NCI-H526 treated with DMSO at 0.1 percent for 48 hours (cell line): ENCODE data around the gene KCNQ2.

Experiments used
- DNase-seq: peaks from one replicate; lab custom pipeline; 2025; lab: John Stamatoyannopoulos, UW

Gene KCNQ2

DNA sequence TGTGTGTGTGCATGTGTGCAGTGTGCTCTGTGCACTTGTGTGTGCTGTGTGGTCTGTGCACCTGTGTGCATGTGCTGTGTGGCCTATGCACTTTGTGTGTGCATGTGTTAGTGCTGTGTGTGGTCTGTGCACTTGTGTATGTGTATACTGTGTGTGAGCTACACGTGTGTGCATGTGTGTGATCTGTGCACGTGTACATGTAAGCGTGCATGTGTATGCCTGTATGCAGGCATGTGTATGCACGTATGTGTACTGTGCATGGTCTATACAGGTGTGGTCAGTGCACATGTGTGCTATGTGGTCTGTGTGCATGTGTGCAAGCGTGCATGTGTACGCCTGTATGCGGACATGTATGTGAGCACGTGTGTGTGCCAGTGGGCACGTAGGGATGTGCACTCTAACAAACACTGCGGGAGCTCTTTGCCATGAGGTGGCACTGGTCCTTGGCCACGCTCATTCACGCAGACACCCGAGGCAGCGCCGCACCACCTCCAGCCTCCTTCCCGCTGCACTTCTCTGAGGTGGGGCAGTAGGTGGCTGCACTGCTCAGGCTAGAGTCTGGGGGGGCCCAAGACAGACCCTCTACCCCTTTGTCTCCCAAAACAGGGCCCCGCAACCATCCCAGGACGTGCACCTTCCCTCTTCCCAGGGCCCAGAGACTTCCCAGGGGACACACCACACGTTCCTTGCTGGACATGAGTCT, 68.9 kb downstream of the KCNQ2 start:
- no peak for DNase-seq

DNA sequence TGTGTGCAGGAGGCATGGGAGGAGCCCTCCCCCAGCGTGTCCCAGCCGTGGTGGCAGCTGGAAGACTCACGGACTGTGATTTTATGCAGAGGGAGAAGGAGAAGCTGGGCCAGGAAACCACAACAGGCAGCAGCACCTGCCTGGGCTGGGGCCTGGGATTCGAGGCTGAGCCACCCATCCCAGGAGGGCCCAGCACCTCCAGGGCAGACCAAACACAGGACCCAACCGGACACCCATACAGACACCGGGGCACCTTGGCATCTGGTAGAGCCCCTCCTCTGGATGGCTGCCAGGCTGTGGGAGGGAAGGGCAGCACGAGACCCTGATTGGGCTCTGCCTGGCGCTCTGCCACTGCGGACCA, 69.6 kb downstream of the KCNQ2 start:
- no peak for DNase-seq

DNA sequence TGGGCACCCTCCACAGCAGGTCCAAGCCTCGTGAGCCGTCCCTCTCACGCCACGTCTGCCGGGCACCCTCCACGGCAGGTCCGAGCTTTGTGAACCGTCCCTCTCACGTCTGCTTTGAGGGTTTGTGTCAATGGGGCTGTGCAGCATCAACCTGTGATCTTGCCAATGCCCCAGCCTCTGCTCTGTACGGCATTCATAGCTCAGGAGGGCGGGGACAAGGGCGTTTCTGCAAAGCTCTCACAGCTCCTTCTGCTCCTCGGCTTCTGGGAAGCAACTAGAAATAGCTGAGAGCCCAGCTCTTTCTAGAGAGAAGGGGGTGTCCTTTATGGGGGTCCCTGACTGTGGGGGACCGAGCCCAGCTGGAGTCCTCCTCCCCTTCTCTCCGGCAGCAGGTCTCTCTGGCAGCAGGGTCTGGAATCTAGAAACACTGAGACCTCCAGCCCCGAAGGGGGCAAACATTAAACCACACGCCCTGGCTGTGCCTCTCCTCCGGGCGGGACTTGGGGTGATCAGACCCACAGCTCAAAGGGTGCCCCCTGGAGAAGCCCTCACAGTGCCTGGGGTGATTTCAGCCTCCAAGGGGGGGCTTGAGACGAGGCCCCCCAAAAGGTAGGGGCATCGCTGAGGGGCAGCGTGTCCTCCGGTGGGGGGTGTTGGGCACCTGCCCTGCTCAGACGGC, 70.1 kb downstream of the KCNQ2 start:
- no peak for DNase-seq

DNA sequence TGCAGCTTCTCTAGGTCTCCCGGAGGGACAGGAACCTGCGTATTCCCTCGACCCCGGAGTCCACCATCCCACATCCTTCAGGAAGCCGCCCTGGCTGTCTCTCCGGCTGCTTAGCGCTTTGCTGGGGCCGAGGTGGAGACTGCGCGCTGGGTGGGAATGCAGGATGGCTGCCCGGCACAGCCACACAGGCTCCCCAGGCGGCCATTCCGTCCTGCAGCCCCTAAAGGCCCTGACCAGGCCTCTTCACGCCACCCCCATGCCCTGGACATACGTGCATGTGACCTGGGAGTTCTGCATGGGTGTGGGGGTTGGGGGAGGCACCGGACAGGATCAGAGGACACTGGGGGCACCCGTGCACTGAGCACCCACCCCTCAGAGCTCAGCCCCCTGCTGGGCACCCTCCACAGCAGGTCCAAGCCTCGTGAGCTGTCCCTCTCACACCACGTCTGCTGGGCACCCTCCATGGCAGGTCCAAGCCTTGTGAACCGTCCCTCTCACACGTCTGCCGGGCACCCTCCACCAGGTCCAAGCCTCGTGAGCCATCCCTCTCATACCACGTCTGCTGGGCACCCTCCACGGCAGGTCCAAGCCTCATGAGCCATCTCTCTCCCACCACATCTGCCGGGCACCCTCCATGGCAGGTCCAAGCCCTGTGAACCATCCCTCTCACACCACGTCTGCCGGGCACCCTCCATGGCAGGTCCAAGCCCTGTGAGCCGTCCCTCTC, 70.9 kb downstream of the KCNQ2 start:
- DNase-seq, result no peak

DNA sequence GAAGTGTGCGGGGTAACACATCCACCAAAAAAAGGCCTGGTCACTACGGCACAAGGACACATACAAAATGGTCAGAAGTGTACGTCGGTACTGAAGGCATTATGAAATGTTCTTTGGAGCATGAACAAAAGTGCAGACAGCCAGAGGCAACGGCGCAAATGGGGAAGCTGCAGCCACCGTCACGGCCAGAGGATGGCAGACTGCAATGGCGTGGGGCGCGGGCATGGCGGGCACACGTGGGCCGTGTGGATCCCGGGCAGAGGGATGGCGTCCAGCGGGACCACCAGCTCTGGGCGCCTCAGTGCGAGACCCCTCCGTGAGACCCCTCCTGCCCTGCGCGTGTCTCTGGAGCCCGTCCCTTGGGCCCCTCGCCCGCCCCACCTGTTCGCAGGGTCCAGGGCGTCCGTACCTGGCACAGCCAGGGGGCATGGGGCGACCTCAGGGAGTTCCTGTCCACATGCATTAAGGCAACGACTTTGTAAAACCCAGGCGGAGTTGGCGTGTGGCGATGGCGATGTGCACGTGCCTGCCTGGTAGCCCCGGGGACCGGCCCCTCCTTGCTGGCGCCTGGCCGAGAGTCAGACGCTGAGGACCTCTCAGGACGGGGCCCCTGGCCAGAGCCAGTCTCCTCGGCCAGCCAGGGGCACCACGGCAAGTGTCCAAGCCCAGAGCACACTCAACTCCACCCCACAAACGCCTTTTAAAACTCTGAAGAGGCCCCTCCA, 71.8 kb downstream of the KCNQ2 start:
- no peak for DNase-seq

DNA sequence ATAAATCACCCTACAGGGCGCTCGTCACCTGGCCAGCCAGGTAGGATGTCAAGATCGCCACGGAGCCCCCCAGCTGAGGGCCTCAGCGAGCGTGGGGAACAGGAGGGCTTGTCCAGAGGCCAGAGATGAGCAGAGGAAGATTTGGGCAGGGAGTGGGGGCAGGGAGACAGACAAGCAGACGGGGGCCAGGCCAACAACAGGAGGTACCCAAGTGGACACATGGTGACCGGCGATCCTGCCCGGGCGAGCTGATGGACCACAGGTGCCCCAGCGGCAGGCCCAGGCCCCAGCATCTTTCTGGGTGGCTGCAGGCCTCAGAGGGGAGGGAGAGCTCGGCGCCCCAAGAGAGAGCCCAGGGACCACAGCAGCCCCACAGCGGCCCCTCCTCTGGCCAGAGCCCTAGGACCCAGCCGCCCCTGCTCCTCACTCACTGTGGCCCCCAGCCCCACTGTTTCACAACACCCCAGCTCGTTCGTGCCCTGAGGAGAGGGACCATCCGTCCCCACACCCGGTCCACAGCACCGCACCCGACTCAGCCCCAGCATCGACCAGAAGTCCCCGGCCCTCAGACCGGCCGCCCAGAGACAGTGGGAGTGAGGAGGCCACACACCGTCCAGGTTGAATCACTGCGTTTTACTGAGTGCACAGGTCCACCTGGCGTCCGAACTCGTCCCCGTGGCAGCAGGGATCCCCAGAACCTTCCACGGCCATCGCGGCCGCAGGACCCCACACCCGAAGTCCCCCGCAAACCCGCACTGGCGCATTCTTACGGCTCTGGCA, 72.7 kb downstream of the KCNQ2 start:
- DNase-seq, result no peak

DNA sequence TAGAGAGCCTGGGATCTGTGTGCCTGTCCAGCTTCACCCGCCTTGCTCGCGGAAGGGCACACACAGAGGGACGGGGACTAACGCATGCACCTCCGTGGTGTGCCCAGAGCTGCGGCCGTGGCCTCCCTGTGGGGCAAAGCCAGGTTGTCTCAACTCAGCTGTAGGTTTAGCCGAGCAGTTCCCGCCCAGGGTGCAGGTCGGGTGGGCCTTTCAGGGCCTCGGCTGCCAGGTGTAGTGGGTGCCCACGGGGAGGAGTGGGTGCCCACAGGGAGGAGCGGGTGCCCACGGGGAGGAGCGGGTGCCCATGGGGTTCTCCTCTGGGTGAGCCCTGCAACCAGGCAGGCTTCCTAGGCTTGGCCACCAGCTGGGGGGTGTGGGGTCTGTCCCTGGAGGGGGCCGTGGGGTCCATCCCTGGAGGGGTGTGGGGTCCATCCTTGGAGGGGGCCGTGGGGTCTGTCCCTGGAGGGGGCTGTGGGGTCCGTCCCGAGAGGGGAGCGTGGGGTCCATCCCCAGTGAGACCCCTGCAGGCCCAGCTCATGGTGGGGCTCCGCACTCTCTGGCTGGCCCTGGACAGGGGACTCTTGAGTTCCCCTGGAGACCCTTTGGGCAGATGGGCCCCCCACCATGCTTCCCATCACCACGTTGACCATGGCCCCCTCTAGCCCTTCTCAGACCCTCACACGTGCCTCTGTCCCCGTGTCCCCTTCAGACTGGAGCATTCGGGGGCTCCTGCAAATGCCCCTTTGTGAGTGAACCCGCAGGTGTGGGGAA, 73.5 kb downstream of the KCNQ2 start:
- DNase-seq, result no peak

DNA sequence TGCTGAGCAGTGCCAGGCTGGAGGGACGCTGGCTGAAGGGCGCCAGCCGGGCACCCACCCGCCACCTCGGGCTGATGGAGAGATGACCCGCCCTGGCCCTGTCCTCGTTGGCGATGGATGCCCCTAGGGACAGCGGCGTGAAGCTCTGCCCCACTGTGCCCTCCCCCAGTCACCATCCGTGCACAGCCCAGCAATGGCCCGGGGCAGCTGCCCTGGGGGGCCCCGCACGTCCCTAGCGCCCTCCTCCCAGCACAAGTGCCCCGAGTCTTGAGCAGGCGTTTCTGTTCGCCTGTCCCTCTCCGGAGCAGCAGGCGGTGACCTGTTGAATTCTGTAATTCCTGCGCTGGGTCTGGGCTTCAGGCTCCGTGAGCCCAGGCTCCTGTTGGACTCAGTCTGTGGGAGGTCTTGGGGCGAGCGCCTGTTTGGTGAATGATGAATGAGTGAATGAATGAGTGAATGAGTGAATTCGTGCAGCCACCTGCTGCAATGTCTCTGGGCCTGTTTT, 74.5 kb downstream of the KCNQ2 start:
- no peak for DNase-seq

DNA sequence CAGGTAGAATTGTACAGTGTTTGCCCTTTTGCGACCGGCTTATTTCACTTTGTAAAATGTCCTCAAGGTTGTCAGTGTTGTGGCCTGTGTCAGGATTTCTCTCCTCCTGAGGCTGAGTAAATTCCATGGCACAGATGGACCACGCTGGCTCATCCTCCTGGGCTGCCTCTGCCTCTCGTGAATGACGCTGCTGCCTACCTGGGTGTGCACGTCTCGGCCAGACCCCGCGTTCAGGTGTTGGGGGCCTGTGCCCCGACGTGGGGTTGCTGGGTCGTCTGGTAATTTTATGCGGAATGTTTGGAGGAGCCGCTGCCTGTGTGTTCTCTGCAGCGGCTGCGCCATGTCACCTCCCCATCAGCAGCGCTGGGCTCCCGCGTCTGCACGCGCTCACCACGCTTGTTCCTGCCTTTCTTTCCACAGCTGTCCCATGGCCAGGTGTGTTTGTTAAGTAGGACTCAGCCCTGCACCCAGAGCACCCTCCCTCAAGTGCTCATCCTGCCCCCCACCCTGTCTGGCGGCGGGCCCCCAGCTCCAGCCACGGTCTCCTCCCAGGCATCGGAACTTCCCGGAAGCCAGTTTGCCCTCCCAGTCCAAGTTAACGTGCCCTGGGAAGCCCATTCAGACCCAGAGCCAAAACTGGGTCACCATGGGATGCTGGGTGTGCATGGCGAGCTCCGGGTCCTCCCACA, 75.2 kb downstream of the KCNQ2 start:
- DNase-seq, result no peak

DNA sequence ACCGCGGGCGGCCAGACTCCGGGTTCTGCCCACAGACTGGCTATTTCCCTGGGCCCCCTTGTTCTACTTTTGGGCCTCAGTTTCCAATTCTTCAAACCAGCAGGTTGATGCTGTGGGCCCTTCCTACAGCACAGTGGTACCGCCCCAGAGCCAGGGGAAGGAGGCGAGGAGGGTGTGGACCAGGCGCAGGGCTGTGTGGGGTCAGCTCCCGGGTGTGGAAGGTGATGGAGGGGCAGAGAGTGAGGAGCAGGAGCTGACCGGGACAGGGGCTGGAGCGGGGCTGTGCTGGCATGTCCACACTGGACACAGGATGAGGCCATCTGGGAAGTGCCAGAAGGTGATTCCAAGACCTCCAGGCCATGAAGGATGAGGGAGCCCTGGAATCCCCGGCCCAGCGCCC, 76.2 kb downstream of the KCNQ2 start:
- no peak for DNase-seq

DNA sequence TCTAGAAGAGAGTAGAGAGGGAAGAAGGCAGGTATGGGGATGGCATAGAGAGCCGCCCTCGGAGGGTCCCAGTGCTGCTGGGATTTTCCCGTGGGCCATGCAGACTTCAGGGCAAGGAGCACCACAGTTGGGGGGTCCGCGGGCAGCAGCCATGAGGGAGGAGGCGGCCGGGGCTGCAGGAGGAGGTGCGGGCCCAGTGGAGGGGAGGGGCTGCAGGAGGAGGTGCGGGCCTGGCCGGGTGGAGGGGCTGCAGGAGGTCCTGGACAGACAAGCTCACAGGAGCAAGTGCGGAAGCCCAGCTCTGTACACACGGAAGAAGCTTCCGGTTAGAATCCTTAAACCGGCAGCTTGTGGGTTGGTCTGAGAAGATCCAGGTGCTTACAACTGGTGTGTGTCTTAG, 76.7 kb downstream of the KCNQ2 start:
- DNase-seq, result no peak

DNA sequence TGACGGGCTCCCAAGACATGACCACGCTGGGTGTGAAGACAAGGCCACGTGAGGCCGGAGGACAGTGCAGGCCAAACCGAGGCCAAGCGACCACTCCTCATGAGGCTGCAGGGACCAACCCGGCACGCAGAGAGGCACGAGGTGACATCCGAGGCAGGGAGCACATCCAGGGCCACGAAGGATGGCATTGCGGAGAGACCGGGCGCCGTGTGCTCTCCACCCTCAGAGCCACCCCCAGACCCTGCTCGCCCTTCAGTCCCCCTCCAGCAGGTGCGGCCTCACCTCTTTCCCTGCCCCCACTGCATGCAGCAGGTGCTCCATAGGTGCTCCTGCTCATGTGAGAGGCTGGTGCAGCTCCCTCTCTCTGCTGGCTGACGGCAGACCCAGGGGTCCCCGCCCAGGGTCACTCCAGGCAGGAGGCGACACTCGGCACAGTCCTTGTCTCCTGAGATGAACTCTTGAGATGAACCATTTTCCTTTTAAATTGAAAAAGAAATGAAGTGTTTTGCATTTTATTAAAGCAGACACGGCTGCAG, 77.5 kb downstream of the KCNQ2 start:
- DNase-seq, result no peak

DNA sequence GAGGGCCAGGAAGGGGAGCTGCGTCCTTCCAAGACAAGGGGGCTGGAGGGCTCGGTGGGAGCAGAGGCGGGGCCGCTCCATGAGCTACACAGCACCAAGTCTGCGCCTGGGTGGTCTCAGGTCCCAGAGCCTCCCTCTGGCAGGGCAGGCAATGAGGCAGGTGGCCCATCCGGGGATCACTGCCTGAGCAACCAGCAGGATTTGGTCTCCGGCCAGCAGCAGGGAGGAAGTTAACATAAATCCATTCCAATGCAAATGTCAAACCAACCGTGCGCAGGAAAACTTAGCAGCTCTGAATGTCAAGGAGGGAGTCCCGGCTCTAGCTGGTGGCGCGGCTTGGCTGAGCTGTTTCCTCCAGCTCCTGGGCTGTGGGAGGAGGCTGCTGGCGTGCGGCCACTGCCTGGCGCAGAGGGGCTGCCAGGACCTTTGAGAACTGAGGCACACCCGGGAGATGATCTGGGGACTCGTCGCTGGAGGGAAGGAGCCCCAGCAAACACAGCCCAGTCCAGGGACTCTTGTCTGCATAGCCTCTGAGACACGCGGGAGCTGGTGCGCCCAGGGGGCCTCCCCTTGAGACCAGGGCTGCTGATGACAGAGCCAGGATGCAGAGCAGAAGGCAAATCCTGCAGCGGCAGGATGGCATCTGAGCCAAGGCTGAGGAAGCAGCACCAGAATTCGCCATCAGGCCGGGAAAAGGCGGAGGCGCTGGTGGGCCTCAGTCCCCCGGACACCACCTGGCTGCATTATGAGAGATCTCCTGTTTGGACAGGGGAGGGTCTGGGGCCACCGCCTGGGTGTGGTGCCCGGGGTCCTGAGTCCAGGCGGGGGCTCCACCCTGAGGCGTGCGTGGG, 78.2 kb downstream of the KCNQ2 start:
- DNase-seq, result peak; percentile 81

DNA sequence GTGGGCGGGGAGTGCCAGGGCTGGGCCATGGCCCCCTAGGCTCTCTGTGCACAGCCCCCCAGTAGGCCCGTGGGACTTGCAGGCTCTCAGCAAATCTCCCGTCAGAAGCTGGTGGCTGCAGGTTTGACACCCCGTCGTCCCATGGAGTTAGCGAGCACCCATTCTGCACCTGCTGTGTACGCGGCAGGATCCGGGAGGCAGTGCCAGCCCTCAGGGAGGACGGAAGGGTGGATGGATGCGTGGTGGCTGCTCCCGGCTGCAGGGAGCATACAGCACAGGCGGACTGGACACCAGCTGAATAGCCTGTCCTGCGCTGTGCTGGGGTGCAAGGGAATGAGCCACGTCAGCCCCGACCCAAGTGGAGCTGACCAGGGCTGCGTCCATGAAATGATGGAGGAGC, 78.9 kb downstream of the KCNQ2 start:
- DNase-seq, result no peak

DNA sequence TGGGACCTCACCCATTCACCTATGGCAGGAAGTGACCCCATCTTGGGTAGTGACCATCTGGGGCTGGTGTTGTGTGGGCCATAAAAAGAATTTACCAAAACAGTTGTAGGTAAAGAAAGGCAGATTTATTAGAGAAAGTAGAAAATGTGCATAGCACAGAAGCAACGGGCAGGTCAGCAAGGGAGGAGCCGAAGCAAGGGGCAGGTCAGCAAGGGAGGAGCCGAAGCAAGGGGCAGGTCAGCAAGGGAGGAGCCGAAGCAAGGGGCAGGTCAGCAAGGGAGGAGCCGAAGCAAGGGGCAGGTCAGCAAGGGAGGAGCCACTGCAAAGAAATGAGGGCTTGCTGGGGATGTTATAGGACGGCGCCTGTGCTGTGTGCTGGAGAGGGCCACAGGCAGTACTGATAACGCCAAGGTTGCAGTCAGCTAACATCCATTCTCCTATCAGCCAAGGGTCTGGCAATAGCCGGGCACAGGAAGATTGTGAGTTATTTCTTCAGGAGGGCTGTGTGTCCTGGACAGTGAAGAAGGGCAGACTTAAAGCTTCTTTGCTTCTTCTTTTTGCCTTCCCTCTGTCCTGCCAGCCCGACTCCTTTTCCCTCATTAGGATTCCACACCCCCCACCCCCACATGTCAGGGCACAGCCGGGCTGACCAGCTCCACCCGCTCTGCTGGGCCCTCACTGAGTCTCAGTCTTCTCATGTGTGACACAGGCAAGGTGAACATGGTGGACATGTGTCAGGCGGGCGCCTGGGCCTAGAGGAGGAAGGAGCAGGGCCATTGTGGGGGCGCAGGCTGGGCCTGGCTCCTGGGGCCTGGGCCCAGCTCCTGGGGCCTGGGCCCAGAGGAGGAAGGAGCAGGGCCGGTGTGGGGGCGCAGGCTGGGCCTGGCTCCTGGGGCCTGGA, 79.7 kb downstream of the KCNQ2 start:
- DNase-seq, result no peak

DNA sequence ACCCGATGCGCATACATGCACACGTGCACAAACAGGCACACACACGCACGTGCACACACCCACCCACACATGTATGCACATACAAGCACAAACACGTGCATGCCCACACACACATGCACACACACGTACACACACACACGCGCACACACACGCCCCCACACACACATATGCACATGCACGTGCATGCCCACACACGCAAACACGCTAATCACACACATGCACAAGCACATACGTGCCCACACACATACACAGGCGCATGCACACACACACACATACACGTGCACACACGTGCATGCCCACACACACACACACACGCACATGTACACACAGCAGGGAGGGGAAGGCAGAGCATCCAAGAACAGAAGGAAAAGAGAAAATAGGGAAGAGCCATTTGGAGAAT, 84.5 kb downstream of the KCNQ2 start:
- no peak for DNase-seq

DNA sequence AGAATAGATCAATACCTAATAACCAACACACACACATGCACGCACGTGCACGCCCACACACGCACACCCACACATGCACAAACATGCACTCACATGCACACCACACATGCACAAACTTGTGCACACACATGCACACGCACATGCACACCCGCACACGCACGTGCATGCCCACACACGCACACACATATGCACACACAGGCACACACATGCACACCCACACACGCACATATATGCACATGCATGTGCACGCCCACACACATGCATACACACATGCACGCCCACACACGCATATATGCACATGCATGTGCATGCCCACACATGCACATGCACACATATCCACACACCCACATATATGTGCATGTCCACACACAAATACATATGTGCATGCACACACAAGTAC, 85.1 kb downstream of the KCNQ2 start:
- DNase-seq, result no peak

DNA sequence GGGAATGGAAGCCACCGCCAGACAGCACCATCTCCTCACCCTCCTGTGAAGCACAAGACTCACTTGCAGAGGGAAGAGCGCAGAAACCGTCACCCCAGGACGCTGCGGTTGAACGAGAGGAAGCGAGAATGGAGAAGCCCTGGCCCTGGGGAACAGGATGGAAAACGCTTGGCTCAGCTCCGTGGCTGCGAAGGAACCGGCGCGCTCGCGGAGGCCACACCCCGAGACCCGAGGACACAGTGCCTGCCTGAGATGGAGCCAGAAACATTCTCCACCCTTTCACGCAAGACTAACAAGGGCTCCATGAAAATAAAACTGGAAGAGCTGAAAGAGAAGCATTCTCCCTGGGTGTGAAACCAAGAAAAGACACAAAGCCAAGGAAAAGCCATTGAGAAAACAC, 86.0 kb downstream of the KCNQ2 start:
- DNase-seq, result no peak
